ENCODE measurements around the gene SYNGAP1. TPM values are rescaled to one million over a fixed set of nuclear protein-coding genes. Genes with fewer than 3 reads are reported as not detected.

Gene SYNGAP1
- total and polyA plus RNA-seq, 9 of the 15 experiments (the other 6 are each of a cell fraction or from before 2014, with no cell fraction given) = 0.01 to 22.8 (median 3.2) TPM

GRCh38 chr6:33391922-33392594 lies 27.8 kb upstream of the SYNGAP1 start:
- H3K9me1 ChIP-seq (ENCODE audit: control insufficient read depth, insufficient read depth, low read length) = no peaks in the 10 kb centered on the region
- WGBS (ENCODE audit: insufficient coverage, low coverage, missing lambda C conversion rate) = under 1% methylated on average over 30 of the region's 31 CpGs
- FAIRE-seq (peak; percentile 23), DNase-seq (ENCODE audit: extremely low read depth in 1 of 4, low spot score in 3 of 4) (peak; percentile 57 to 74 (median 73)), ATAC-seq (peak; percentile 48)
- H3K36me3 ChIP-seq (ENCODE audit: control insufficient read depth, insufficient read depth, low read length) = peaks cover 31% of the 10 kb centered on the region; the same call in 2 of the 3 replicates
- peaks cover 19 to 22% of the 10 kb centered on the region in 2 experiments for H3K4me1 ChIP-seq (replicated peaks in 1 of 2; ENCODE audit: control insufficient read depth in 2 of 2, insufficient read depth in 2 of 2, low read length in 2 of 2)
- H2AFZ ChIP-seq (ENCODE audit: low read depth, low read length) = peak overlapping the region; percentile 96
- 0 out of 2 replicates have a peak, but pooled peaks cover 3% of the 10 kb centered on the region for H4K20me1 ChIP-seq (replicated peaks; ENCODE audit: control insufficient read depth, insufficient read depth, low read length)
- in situ Hi-C loops (cut with MboI) = no loop called here
- intact Hi-C loops (cut with micrococcal nuclease) = loop anchor here (1.0 to 5.0 kb wide), 6 partner anchors 18 to 100 kb away; partner anchors contain the start of genes CUTA and RGL2
- H3K9ac ChIP-seq (ENCODE audit: insufficient read depth in 1 of 2, low read depth in 2 of 2, low read length in 2 of 2) = peak overlapping the region; percentile 92
- POLR2A ChIA-PET = interaction anchor here (0.5 to 1.3 kb wide), 8 partner anchors 9 to 550 kb away, joined by 3 to 5 read pairs (median 4); partner anchors contain the start of gene B3GALT4
- BruUV-seq (replicated peaks) = TSS peak; percentile 71
- H3K4me2 ChIP-seq (ENCODE audit: insufficient read depth, low read length) = peak overlapping the region; percentile 93
- H3K27ac ChIP-seq (ENCODE audit: extremely low read depth, low read depth, low read length) = peak overlapping the region; percentile 89
- CTCF ChIA-PET (ENCODE audit: low intra/inter-chr PET ratio) = interaction anchor here (0.9 to 2.1 kb wide), 3 partner anchors 10 to 112 kb away, joined by 4 to 12 read pairs (median 9); no protein-coding TSS in a partner anchor
- peaks cover 52% of the 10 kb centered on the region for H3K79me2 ChIP-seq (ENCODE audit: control insufficient read depth, insufficient read depth, low read length)
- H3K27me3 ChIP-seq (ENCODE audit: control insufficient read depth in 2 of 2, insufficient read depth in 2 of 2, low read length in 2 of 2) = no peaks in the 10 kb centered on the region
- H3K4me3 ChIP-seq = peak overlapping the region; percentile 74
- no peaks in the 10 kb centered on the region for H3K9me3 ChIP-seq (replicated peaks; ENCODE audit: control insufficient read depth, insufficient read depth, low read depth, low read length)
- TF ChIP-seq ZNF586 (CRISPR knock-in tag; conservative IDR thresholded peaks at IDR 0.05) (no peak), ZNF224 (CRISPR knock-in tag; IDR thresholded peaks at IDR 0.05) (peak; percentile 49; the same call in 1 of the 2 replicates), POLR2G (IDR thresholded peaks at IDR 0.05; ENCODE audit: low read depth, low read length) (peak; percentile 74), MITF (IDR thresholded peaks at IDR 0.05) (no peak), SIRT6 (IDR thresholded peaks at IDR 0.05; ENCODE audit: low read depth, low read length) (no peak), RNF2 (IDR thresholded peaks at IDR 0.05) (peak; percentile 15; the same call in 1 of the 2 replicates), ARID1B (IDR thresholded peaks at IDR 0.05) (no peak), HOXB6 (CRISPR knock-in tag; IDR thresholded peaks at IDR 0.05; ENCODE audit: borderline replicate concordance) (no peak), MTA2 (IDR thresholded peaks at IDR 0.05; ENCODE audit: low read depth) (no peak), GTF2E2 (tag; IDR thresholded peaks at IDR 0.05) (no peak), EZH2 (IDR thresholded peaks at IDR 0.05; ENCODE audit: borderline replicate concordance, low read depth, low read length) (no peak), CBX3 (IDR thresholded peaks at IDR 0.05; ENCODE audit: borderline replicate concordance in 1 of 2, low read length in 2 of 2) (no peak), C11orf30 (IDR thresholded peaks at IDR 0.05; ENCODE audit: low read depth) (no peak), RBBP5 (IDR thresholded peaks at IDR 0.05; ENCODE audit: borderline replicate concordance, insufficient read depth, low read length, poor library complexity, severe bottlenecking) (no peak), FOXP1 (CRISPR knock-in tag; IDR thresholded peaks at IDR 0.05) (peak; percentile 22; the same call in 1 of the 2 replicates)
